Right hindlimb (tissue), 1 donor: ENCODE results near the gene LMBRD1.
"Not testable (repeated sequence)": the region's sequence is repeated elsewhere in the genome, so short reads cannot be mapped to it uniquely, and the experiment has no call there.

ENCODE experiments used
- DNase-seq: peaks from one replicate; pipeline ENCODE4 v3.0.0-alpha.2; 2018

LMBRD1 gene

DNA sequence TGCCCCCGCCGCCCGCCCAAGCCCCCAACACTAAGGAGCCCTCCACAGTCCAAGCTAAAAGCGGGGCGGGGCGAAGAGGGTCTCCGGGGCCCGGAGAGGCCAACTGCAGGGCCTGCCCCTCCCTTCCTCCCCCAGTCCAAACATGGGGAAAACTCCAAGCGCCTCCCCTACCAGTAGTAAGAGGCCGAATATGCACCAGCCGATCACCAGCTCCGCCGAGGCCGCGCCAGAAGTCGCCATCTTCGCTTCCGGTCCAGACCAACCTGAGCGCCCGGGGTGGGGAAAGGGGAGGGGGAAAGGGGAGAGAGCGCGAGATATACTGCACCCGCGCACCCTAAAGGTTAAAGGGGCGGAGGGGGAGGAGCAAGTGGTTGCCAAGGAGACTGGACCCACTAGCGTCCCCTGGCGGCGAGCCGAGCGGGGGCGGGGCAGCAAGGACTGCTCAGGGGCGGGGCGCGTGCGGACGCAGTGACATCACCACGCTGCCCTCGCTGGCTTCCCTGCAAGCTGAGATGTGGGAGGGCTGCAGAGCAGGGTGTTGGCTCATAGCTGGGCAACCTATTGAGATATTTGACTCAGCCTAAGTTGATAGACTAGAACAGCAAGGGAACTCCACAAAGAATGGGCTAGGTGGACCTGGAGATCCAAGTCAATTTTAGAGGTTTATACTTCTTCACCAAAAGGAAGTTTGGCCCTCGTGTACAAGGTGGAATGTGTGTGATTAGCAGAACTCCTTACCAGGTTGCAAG, at the start of gene LMBRD1:
Gene LMBRD1 (minus strand): TSS at position 369 of the 749 bp plus-strand sequence. CDS start 129 bp downstream, at position 240.
- DNase-seq = peak; percentile 96

- no peak for DNase-seq
These were observed 49.5 kb upstream of the LMBRD1 start for GRCh38 chr6:69846312-69846711.

DNA sequence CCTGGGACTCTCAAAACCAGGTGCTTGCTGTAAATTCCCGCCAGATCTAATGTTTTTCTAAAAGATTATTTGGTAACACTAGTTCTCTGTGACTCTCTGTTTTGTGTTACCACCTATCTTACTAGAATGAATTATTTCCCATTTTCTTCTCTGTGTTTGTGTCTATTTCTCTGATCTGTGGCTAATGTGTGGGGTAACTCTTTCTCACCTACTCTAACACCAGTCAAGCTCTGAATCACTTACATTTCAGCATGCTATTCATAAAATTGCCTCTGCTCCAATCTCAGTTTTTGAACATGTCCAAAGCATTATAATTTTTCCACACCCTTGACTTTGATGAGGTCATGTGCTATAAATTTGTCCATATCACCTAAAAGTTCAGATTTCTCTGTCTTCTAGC, 46.4 kb upstream of the LMBRD1 start:
- no peak for DNase-seq

DNA sequence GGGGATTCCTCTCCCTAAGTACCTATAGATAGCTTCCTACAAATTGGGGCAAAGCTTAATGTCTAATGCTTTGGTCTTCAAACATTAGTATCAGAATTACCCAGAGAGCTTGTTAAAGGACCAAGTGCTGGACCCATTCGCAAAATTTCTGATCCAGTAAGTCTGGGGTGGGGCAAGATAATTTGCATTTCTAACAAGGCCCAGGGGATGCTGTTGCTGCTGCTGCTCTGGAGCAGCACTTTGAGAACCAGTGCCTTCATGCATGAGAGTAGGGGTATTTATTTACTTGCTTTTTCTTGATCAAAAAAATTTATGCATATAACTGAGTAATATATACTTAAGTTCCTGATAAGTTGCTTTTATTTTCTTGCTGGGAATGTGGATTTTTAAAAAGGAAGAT, 45.1 kb upstream of the LMBRD1 start:
- no peak for DNase-seq

DNA sequence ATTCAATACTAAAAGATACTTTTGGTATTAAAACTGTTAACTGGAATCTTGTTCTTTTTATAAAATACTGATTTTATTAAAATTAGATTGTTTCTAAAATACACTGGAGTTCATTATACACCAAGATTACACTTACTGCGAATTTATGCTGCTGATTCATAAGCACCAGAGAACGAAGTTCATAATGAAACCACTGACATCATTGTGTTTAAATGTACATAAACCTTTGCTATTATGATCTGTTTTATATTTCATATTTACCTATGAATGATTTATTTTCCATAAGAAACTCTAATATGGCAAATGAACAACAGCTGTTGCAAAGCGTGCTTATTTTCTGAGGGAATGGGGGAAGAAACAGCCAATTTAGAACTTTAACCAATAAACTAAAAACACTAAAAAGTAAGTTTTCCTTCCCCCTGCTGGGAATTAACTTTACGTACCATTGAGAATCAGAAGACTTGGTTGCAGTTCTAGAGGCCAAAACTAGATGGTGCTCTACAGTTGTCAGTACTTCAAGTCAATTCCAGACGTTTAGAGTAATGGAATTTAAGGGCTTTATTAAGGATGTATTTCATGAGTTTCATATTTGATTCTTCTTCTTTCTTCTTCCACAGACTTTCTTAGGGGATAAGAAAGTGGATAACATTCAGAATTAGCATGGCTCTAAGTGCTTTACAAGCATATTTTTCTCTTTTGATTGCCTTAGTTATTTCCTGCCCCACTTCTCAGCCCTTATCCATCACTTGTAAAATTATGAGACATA, 38.8 kb upstream of the LMBRD1 start:
- peak; percentile 17 for DNase-seq

DNA sequence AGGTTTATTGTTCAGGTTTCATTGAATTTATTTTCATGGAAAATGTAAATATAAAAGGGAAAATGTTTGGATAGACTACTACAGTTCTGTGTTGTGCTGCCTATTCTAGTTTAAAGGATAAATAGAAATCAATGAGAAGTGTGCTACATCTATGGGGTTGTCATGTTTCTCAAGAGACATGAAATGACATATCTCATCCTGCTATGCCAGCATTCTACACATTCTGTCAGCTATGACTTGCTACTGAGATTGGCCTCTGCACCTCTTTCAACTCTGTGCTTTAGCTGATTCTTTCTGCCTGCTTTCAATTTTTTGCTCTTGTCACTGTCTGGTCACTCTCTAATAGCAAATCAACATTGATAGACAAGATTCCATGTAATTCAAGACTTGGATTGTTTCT, 35.7 kb upstream of the LMBRD1 start:
- no peak for DNase-seq

- no peak for DNase-seq
These were observed 30.6 kb upstream of the LMBRD1 start for GRCh38 chr6:69827276-69827893.

- no peak for DNase-seq
These were observed 29.1 kb upstream of the LMBRD1 start for GRCh38 chr6:69825904-69826303.

DNA sequence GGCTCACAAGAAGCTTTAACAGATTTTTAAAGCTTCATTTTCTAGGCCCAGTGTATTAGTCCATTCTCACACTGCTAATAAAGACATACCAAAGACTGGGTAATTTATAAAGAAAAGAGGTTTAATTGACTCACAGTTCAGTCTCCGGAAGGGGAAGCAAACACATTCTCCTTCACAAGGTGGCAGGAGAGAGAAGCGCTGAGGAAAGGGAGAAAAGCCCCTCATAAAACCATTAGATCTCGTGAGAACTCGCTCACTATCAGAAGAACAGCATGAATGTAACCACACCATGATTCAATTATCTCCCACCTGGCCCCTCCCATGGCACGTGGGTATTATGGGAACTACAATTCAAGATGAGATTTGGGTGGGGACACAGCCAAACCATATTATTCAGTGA, 27.5 kb upstream of the LMBRD1 start:
- DNase-seq = not testable (repeated sequence)

GRCh38 chr6:69820438-69820837, 23.6 kb upstream of the LMBRD1 start:
- DNase-seq = no peak

- DNase-seq = no peak
These were observed 23.2 kb upstream of the LMBRD1 start for GRCh38 chr6:69820018-69820417.

- no peak for DNase-seq
These were observed 22.3 kb upstream of the LMBRD1 start for GRCh38 chr6:69819138-69819537.

DNA sequence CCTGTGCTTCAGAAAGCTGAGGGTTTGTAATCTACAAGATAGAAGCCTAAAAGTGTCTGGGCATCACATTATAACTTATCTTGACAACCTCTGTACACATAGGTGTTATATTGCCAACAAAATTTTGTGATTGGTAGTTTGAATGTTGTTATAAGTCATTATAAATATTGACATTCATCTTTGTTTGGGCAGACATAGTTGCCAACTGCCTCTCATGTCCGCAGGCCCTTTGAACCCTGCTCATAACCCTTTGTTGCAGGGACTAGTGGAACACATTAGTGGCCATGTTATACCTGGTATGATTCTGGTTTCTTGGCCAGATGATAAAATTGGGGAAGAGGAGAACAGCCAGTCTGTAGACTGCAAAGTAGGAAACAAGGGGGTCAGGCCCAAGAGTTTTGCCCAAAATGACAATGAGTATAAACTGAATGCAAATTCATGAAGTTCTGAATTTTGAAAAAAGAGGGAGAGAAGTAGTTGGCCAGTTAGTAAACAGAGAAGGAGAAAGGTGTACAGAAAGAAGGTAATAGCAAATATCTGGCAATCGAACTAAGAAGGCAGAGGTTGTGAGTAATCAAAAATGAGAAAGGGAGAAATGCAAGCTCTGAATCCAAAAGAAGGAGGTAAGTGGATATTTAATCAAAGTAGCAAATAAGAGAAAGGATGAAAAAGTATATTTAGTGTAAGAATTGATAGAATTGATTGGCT, 21.6 kb upstream of the LMBRD1 start:
- DNase-seq = no peak

DNA sequence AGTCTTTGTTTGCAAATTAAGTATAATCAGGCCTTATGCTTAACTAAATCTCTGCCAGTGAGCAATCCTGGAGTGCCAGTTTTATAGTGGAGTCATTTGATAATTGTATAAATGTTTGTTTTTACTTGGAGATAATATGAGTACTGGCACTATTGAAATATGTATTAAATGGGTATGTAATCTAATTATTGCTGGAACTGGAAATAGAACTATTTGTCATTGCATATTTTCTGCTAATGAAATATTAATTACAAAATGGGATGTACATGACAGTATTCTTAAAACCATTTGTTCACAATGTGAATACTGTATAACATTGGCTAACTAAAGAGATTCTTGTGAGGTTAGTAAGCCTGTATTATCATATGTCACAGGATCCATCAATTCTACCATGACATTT, 20.5 kb upstream of the LMBRD1 start:
- no peak for DNase-seq

DNA sequence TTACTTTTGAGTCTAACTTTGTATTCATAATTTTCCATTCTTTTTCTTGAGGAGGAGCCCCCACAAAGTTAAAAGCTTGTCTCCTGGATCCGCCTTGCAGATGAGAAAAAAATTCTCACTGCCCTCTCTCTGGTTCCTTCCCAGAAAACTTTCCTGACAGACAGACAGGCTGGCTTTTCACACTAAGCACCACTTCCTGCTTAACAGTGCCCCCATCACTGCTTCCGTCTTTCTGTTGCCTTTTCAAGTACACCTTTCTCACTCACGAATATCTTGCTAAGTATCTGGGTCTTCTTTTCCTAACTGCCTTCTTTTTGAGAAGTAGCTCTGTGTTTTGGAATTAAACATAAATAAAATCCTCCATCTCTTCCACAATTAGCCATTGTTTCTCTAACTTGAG, 19.8 kb upstream of the LMBRD1 start:
- no peak for DNase-seq

- no peak for DNase-seq
These were observed 19.2 kb upstream of the LMBRD1 start for GRCh38 chr6:69816026-69816425.

- no peak for DNase-seq
These were observed 16.7 kb upstream of the LMBRD1 start for GRCh38 chr6:69813508-69813907.

DNA sequence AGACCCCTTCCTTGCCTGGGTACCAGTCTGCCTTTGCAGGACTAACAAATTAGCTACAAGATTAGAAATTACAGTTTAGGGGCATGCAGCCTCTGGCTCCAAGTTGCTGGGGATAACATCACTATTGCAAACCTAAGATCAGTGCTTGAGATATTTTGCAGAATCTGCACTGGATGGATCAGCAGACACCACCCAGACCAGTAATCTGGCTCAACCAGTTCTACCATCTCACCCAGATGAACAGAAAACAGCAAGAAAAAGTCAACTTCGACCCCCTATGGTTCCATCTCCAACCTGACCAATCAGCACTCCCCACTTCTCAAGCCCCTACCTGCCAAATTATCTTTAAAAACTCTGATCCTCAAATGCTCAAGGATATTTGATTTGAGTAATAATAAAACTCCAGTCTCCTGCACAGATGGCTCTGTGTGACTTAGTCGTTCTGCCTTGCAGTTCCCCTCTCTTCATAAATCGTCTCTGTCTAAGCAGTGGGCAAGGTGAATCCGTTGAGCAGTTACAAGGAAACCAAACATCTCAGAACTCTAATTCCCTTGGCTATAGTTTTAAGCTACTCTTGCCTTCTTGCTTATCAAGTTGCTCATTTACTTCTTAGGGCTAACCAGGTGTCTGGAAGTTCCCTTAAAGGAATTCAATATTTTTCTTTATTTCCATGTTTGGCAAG, 16.1 kb upstream of the LMBRD1 start:
- no peak for DNase-seq

DNA sequence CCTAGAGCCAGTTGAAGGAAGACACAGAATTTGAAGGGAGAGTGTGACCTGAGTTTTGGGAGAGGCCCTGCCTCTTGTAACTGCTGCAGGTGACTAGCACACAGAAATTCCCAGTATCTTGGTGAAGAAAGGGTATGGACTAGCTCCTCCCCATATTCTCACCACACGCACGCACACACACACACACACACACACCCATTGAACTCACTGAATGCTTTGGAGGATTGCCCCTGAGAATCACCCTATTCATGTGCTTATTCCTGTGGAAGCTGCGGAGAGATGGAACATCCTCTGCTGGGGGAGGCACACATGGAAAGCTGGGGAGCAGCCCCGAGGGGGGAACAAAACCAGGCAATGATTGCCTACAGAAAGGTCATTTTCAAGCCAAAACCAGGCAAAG, 6.2 kb upstream of the LMBRD1 start:
- DNase-seq = no peak

- DNase-seq = no peak
These were observed 4.9 kb upstream of the LMBRD1 start for GRCh38 chr6:69801711-69802110.

- DNase-seq = no peak
These were observed 4.4 kb upstream of the LMBRD1 start for GRCh38 chr6:69801225-69801624.

- DNase-seq = not testable (repeated sequence)
These were observed 2.0 kb upstream of the LMBRD1 start for GRCh38 chr6:69798796-69799195.
